H1 (cell line): ENCODE measurements around the gene ATE1. TPM values are rescaled to one million over a fixed set of nuclear protein-coding genes. Genes with fewer than 3 reads are reported as not detected.

Experiments
- CTCF ChIA-PET: fragments of 300-600 bp; sonication (Branson Sonifier 250); formaldehyde crosslinking; loops from one replicate; lab custom pipeline; 2021; ENCODE audit not compliant: partially characterized antibody; lab: Charles Lee
- POLR2A ChIA-PET: fragments of 300-600 bp; sonication (Branson Sonifier 250); formaldehyde crosslinking; loops from one replicate; lab custom pipeline; 2021; ENCODE audit warnings: inconsistent platforms; ENCODE audit not compliant: partially characterized antibody; lab: Charles Lee
- DNase-seq, 2 experiments: peaks; one replicate each; pipeline versions ENCODE4 v3.0.0 to v3.0.0-alpha.2; 2010 to 2022; ENCODE audit warnings: low spot score in 2 of 2, low read depth in 1 of 2, mixed read lengths in 1 of 2
- FAIRE-seq: peaks from 2 replicates; lab custom pipeline; 2011; peaks lifted over from hg19 to GRCh38; lab: Jason Lieb, UNC
- H2AFZ ChIP-seq: 2 replicates; pipeline ENCODE4 v1.8.1; 2012; ENCODE audit warnings: low read length, inconsistent platforms
- H2AK5ac ChIP-seq: 2 replicates; pipeline ENCODE4 v1.6.1; 2013; ENCODE audit warnings: low read depth, low read length
- H2BK120ac ChIP-seq: replicated peaks from 2 replicates; pipeline ENCODE3; 2013; ENCODE audit warnings: low read depth, low read length, inconsistent platforms
- H2BK12ac ChIP-seq: 2 replicates; pipeline ENCODE4 v1.6.1; 2013; ENCODE audit warnings: low read depth, low read length
- H2BK15ac ChIP-seq: 2 replicates; pipeline ENCODE4 v1.6.1; 2013; ENCODE audit warnings: low read length
- H2BK20ac ChIP-seq: 2 replicates; pipeline ENCODE4 v1.6.1; 2013; ENCODE audit warnings: low read length
- H2BK5ac ChIP-seq: 2 replicates; pipeline ENCODE4 v1.6.1; 2013; ENCODE audit warnings: low read depth, low read length
- H3K14ac ChIP-seq: 2 replicates; pipeline ENCODE4 v1.6.1; 2013; ENCODE audit warnings: inconsistent platforms; ENCODE audit not compliant: insufficient read length
- H3K18ac ChIP-seq: 2 replicates; pipeline ENCODE4 v1.6.1; 2013; ENCODE audit warnings: low read length; ENCODE audit errors: extremely low read depth
- H3K23ac ChIP-seq: 2 replicates; pipeline ENCODE4 v1.6.1; 2013; ENCODE audit warnings: inconsistent platforms; ENCODE audit not compliant: insufficient read length
- H3K23me2 ChIP-seq: 2 replicates; pipeline ENCODE4 v1.6.1; 2013; ENCODE audit warnings: low read depth, low read length
- H3K27ac ChIP-seq: 2 replicates; pipeline ENCODE4 v1.6.1; 2011; ENCODE audit warnings: low read depth, low read length, inconsistent platforms
- H3K27me3 ChIP-seq, 4 experiments: replicated peaks in 1 of 4; 1 replicate in 1 of 4; 2 replicates in 3 of 4; pipeline versions ENCODE4 v1.6.1 to v1.8.1; 2011 to 2013; ENCODE audit warnings: low read length in 3 of 4, mild to moderate bottlenecking in 3 of 4, inconsistent platforms in 2 of 4, mixed read lengths in 2 of 4, moderate library complexity in 1 of 4; ENCODE audit not compliant: control insufficient read depth in 3 of 4, insufficient read depth in 3 of 4; ENCODE audit errors: extremely low read depth in 1 of 4
- H3K36me3 ChIP-seq, 4 experiments: 2 replicates each; pipeline versions ENCODE4 v1.6.1 to v1.8.1; 2011 to 2013; ENCODE audit warnings: mild to moderate bottlenecking in 4 of 4, low read length in 3 of 4, moderate library complexity in 2 of 4, control low read depth in 1 of 4, inconsistent platforms in 1 of 4; ENCODE audit not compliant: insufficient read depth in 4 of 4, control insufficient read depth in 2 of 4
- H3K4ac ChIP-seq: replicated peaks from 2 replicates; pipeline ENCODE3; 2013; ENCODE audit warnings: low read length, low read depth, mixed read lengths, inconsistent platforms; ENCODE audit not compliant: insufficient read length
- H3K4me1 ChIP-seq, 4 experiments: replicated peaks in 1 of 4; 1 replicate in 1 of 4; 2 replicates in 3 of 4; pipeline versions ENCODE4 v1.6.1 to v1.8.1; 2011 to 2013; ENCODE audit warnings: low read length in 3 of 4, inconsistent platforms in 2 of 4, mixed read lengths in 1 of 4; ENCODE audit not compliant: insufficient read depth in 4 of 4, control insufficient read depth in 3 of 4
- H3K4me2 ChIP-seq, 2 experiments: 2 replicates each; pipeline versions ENCODE4 v1.6.1 to v1.8.1; 2011 to 2013; ENCODE audit warnings: low read depth in 2 of 2, low read length in 2 of 2, control low read depth in 1 of 2, inconsistent platforms in 1 of 2, mild to moderate bottlenecking in 1 of 2; ENCODE audit not compliant: insufficient read depth in 1 of 2
- H3K4me3 ChIP-seq, 4 experiments: fragments of 200-600, 300-600 bp in 1 of 4; sonication (generic), shearing (Covaris generic), sonication (Bioruptor Twin) in 1 of 4; 2 replicates each; pipeline versions ENCODE4 v1.5.1 to v1.8.1; 2011 to 2016; ENCODE audit warnings: low read length in 4 of 4, low read depth in 3 of 4, control low read depth in 2 of 4, inconsistent platforms in 2 of 4, mild to moderate bottlenecking in 2 of 4, mixed read lengths in 1 of 4, moderate library complexity in 1 of 4; ENCODE audit not compliant: insufficient read depth in 2 of 4; ENCODE audit errors: extremely low read depth in 1 of 4
- H3K56ac ChIP-seq: replicated peaks from 2 replicates; pipeline ENCODE3; 2013; ENCODE audit warnings: low read depth, mild to moderate bottlenecking, mixed read lengths, low read length, inconsistent platforms; ENCODE audit not compliant: insufficient read length
- H3K79me1 ChIP-seq: 2 replicates; pipeline ENCODE4 v1.6.1; 2013; ENCODE audit warnings: low read depth, low read length, control low read depth
- H3K79me2 ChIP-seq, 2 experiments: 2 replicates each; pipeline versions ENCODE4 v1.6.1 to v1.8.1; 2012 to 2013; ENCODE audit warnings: low read length in 2 of 2, mild to moderate bottlenecking in 2 of 2, inconsistent platforms in 1 of 2; ENCODE audit not compliant: insufficient read depth in 2 of 2, control insufficient read depth in 1 of 2
- H3K9ac ChIP-seq, 4 experiments: replicated peaks in 1 of 4; 1 replicate in 1 of 4; 2 replicates in 3 of 4; pipeline versions ENCODE4 v1.6.1 to v1.8.1; 2011 to 2013; ENCODE audit warnings: low read depth in 3 of 4, low read length in 3 of 4, control low read depth in 2 of 4, mild to moderate bottlenecking in 2 of 4, moderate library complexity in 2 of 4, inconsistent platforms in 1 of 4; ENCODE audit errors: extremely low read depth in 1 of 4
- H3K9me3 ChIP-seq, 2 experiments: 2 replicates each; pipeline versions ENCODE4 v1.6.1 to v1.8.1; 2012 to 2013; ENCODE audit warnings: mild to moderate bottlenecking in 2 of 2, moderate library complexity in 2 of 2, control low read depth in 1 of 2, inconsistent platforms in 1 of 2, low read depth in 1 of 2, low read length in 1 of 2, mixed read lengths in 1 of 2; ENCODE audit not compliant: insufficient read depth in 2 of 2
- H4K20me1 ChIP-seq, 2 experiments: replicated peaks in 1 of 2; 2 replicates each; pipeline versions ENCODE3 to v1.8.1; 2011 to 2013; ENCODE audit warnings: inconsistent platforms in 2 of 2, low read length in 2 of 2, mild to moderate bottlenecking in 1 of 2; ENCODE audit not compliant: insufficient read depth in 2 of 2, control insufficient read depth in 1 of 2
- H4K5ac ChIP-seq: 2 replicates; pipeline ENCODE4 v1.6.1; 2013; ENCODE audit warnings: low read length, low read depth, mixed read lengths, inconsistent platforms; ENCODE audit not compliant: insufficient read length
- H4K8ac ChIP-seq: 2 replicates; pipeline ENCODE4 v1.8.0; 2013; ENCODE audit warnings: mild to moderate bottlenecking, moderate library complexity, low read length, inconsistent platforms; ENCODE audit not compliant: insufficient read depth; ENCODE audit errors: extremely low read depth
- H4K91ac ChIP-seq: replicated peaks from 2 replicates; pipeline ENCODE3; 2013; ENCODE audit warnings: low read length, mixed read lengths, inconsistent platforms; ENCODE audit not compliant: insufficient read length
- BACH1 ChIP-seq: IDR thresholded peaks from 2 replicates; pipeline ENCODE4 v1.6.1; 2012; ENCODE audit warnings: low read length, improper control_type of control experiment
- EGR1 ChIP-seq: IDR thresholded peaks from 2 replicates; pipeline ENCODE4 v1.6.1; 2011; ENCODE audit warnings: low read depth, low read length, borderline replicate concordance
- GABPA ChIP-seq: IDR thresholded peaks from 2 replicates; pipeline ENCODE4 v1.6.1; 2011; ENCODE audit warnings: mild to moderate bottlenecking, low read length, moderate library complexity, borderline replicate concordance; ENCODE audit not compliant: insufficient read depth
- KDM1A ChIP-seq: fragments of 200-600, 300-600 bp; sonication (generic); IDR thresholded peaks from 2 replicates; pipeline ENCODE4 v1.7.1; 2016; ENCODE audit warnings: mild to moderate bottlenecking, low read length, borderline replicate concordance
- NANOG ChIP-seq: IDR thresholded peaks from 2 replicates; pipeline ENCODE4 v1.6.1; 2011; ENCODE audit warnings: low read length, low read depth, mild to moderate bottlenecking, inconsistent platforms; ENCODE audit not compliant: insufficient read depth, poor library complexity, severe bottlenecking
- POU5F1 ChIP-seq: IDR thresholded peaks from 2 replicates; pipeline ENCODE4 v1.6.1; 2011; ENCODE audit warnings: low read depth, mild to moderate bottlenecking, low read length, moderate library complexity
- RBBP5 ChIP-seq: IDR thresholded peaks from 2 replicates; pipeline ENCODE4 v1.7.1; 2012; ENCODE audit warnings: low read depth, mild to moderate bottlenecking, inconsistent platforms, low read length, moderate library complexity, borderline replicate concordance
- SP4 ChIP-seq: IDR thresholded peaks from 2 replicates; pipeline ENCODE4 v1.6.1; 2012; ENCODE audit warnings: low read length, inconsistent platforms
- WGBS, 2 experiments: shearing (Covaris generic) in 1 of 2; methylation state at CpG; one replicate each; pipeline versions ENCODE4 v1.1.6 to v1.1.7; 2013 to 2015; ENCODE audit warnings: low lambda C conversion rate in 2 of 2, mixed read lengths in 2 of 2, inconsistent platforms in 1 of 2, low coverage in 1 of 2, missing lambda C conversion rate in 1 of 2; ENCODE audit not compliant: insufficient replicate concordance in 2 of 2, insufficient coverage in 1 of 2, insufficient read length in 1 of 2; ENCODE audit errors: extremely low coverage in 1 of 2, missing lambda C conversion rate in 1 of 2; 5-methylcytosine and 5-hydroxymethylcytosine counted together
- polyA plus RNA-seq, 7 experiments: library from polyadenylated mRNA; depleted of rRNA in 3 of 7; stranded (reverse) in 5 of 7; unstranded in 2 of 7; fragments of >200 nt in 5 of 7; fragments of 200-250 nt in 2 of 7; gene quantifications; 1 replicate in 5 of 7; 2 replicates in 1 of 7; 4 replicates in 1 of 7; pipeline versions ENCODE4 v1.2.1 to v1.2.3, GENCODE V29; 2011 to 2013; ENCODE audit warnings: missing spikeins in 2 of 7, mixed read lengths in 2 of 7
- total RNA-seq: library from RNA; stranded (reverse); fragmentation: NEBNext Ultra II Directional; extraction: Animal tissue kit (Norgen Biotek cat#: 25700); gene quantifications from 2 replicates; pipeline ENCODE4 v1.2.1, GENCODE V29; 2021
- TF ChIP-seq, protein P1 (sequence below), 3 experiments: IDR thresholded peaks; 1 replicate in 2 of 3; 2 replicates in 1 of 3; pipeline versions ENCODE4 v1.5.1 to v1.6.1; 2011; ENCODE audit warnings: low read length in 3 of 3, mild to moderate bottlenecking in 3 of 3, inconsistent platforms in 2 of 3, low read depth in 1 of 3, moderate library complexity in 1 of 3; ENCODE audit not compliant: insufficient read depth in 1 of 3; ENCODE audit errors: control extremely low read depth in 1 of 3

Gene ATE1
- total and polyA plus RNA-seq, 2 of the 8 experiments (the other 6 are each of a cell fraction or from before 2014, with no cell fraction given), result 8.8 to 26.9 TPM

DNA sequence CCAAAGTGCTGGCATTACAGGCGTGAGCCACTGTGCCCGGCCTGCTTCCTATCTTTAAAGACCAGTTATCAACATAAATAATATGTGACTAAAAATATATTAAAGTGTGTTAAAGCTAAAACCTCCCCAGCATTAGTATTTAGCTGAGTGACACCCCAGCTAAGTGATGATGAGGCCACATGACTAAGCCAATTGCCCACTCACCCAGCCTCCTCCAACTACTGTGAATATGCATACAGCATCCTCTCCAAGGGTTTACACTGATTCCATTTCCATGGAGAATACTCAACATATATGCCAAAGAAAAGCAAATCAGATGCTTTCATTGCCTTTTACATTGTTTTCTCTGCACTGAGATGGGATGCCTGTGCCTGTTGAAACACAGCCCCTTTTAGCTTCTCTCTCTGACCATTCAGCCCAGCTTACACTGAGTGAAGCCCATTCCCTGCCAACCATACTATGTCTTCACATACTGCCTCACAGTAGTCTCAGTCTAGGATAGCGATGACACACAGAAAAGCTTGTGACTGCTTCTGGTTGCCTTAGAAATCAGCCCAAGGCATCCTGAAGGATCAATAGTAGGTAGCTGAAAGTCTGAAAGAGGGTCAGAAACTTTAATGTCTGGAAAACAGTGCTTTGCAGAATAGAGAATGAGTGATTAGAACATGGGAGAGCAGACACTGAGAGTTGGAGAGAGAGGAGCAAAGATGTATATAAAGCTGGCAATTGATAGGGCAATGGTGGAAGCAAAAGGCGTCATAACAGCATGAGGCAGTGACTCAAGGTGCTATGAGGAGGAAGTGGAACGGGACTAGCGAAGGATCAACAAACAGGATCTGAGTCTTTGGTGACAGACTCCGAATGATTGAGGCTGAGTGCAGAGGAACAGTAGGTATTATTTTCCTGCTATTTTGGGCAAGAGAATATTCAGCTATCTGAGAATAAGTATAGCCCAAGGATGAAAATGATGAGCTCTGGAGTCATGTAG lies 19.8 kb upstream of the ATE1 start:
- Histone ChIP-seq H3K18ac (no peak overlapping the region), H3K23me2 (no peaks in the 10 kb centered on the region), H3K36me3 (no peaks in the 10 kb centered on the region), H3K23ac (no peak overlapping the region), H4K8ac (no peak overlapping the region), H4K5ac (no peak overlapping the region), H2AK5ac (no peak overlapping the region), H3K79me2 (no peaks in the 10 kb centered on the region), H2AFZ (no peak overlapping the region), H3K4me1 (no peaks in the 10 kb centered on the region; a peak in 1 of 7 replicates), H2BK15ac (no peak overlapping the region), H3K56ac (no peak overlapping the region), H4K91ac (no peak overlapping the region), H3K27ac (no peak overlapping the region; the same call in none of the 2 replicates), H2BK5ac (no peak overlapping the region), H3K9me3 (no peaks in the 10 kb centered on the region), H3K4me3 (no peak overlapping the region), H3K79me1 (no peaks in the 10 kb centered on the region), H2BK12ac (no peak overlapping the region), H2BK20ac (no peak overlapping the region), H3K27me3 (no peaks in the 10 kb centered on the region), H3K14ac (no peak overlapping the region), H2BK120ac (no peak overlapping the region), H3K4ac (no peak overlapping the region), H4K20me1 (no peaks in the 10 kb centered on the region), H3K4me2 (no peak overlapping the region), H3K9ac (no peak overlapping the region)
- CTCF ChIA-PET, result interaction anchor here (0.6 to 1.4 kb wide), 6 partner anchors 9 to 213 kb away, joined by 3 to 4 read pairs (median 3); no protein-coding TSS in a partner anchor
- no peak for FAIRE-seq
- no peak for DNase-seq
- 88% methylated on average over 7 of the region's 7 CpGs; no CpG with 5 or more reads in 1 of the 2 experiments for WGBS, 2 experiments
- POLR2A ChIA-PET, result interaction anchor here (0.7 to 3.9 kb wide), 2 partner anchors 19 to 24 kb away, joined by 3 to 17 read pairs; partner anchors contain the start of gene ATE1
- TF ChIP-seq, protein P1, sequence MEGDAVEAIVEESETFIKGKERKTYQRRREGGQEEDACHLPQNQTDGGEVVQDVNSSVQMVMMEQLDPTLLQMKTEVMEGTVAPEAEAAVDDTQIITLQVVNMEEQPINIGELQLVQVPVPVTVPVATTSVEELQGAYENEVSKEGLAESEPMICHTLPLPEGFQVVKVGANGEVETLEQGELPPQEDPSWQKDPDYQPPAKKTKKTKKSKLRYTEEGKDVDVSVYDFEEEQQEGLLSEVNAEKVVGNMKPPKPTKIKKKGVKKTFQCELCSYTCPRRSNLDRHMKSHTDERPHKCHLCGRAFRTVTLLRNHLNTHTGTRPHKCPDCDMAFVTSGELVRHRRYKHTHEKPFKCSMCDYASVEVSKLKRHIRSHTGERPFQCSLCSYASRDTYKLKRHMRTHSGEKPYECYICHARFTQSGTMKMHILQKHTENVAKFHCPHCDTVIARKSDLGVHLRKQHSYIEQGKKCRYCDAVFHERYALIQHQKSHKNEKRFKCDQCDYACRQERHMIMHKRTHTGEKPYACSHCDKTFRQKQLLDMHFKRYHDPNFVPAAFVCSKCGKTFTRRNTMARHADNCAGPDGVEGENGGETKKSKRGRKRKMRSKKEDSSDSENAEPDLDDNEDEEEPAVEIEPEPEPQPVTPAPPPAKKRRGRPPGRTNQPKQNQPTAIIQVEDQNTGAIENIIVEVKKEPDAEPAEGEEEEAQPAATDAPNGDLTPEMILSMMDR (IDR thresholded peaks at IDR 0.05; ENCODE audit: control extremely low read depth in 1 of 3, insufficient read depth in 1 of 3, low read depth in 1 of 3, low read length in 3 of 3), result no peak
- TF ChIP-seq BACH1 (no peak), EGR1 (no peak), GABPA (no peak), NANOG (no peak), POU5F1 (no peak), RBBP5 (no peak), SP4 (no peak), KDM1A (no peak)
